ENCODE measurements around the gene SPATA13.

The SPATA13 gene

DNA sequence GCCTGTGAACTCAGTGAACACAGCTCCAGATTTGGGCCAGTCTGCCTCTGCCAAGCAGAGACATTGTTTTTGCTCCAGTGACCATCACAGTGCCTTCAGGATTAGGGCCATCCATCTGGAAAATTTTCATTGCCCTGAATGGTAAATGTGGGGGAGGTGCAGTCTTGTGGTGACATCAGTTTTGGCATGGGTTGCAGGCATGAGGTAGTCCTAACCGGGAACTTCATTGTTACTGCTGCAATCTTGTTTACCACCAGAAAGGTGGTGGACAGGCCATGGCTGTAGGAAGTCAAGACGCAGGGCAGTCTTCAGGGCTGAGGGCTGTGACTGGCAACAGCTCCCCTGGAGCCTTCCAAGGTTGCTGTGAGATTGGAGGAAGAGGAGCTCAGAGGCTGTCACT lies 55.2 kb downstream of the SPATA13 start (continued):
- no peak for TF ChIP-seq YY1 (tag by site-specific recombination; IDR thresholded peaks at IDR 0.05)
- no peak for TF ChIP-seq ZNF175 (tag by site-specific recombination; IDR thresholded peaks at IDR 0.05)
- TF ChIP-seq ZNF37A (tag by site-specific recombination; IDR thresholded peaks at IDR 0.05): no peak
- no peak for TF ChIP-seq ZNF433 (tag by site-specific recombination; IDR thresholded peaks at IDR 0.05; ENCODE audit: low read depth)
- no peak for TF ChIP-seq ZNF133 (tag by site-specific recombination; IDR thresholded peaks at IDR 0.05)
- TF ChIP-seq, protein P1, sequence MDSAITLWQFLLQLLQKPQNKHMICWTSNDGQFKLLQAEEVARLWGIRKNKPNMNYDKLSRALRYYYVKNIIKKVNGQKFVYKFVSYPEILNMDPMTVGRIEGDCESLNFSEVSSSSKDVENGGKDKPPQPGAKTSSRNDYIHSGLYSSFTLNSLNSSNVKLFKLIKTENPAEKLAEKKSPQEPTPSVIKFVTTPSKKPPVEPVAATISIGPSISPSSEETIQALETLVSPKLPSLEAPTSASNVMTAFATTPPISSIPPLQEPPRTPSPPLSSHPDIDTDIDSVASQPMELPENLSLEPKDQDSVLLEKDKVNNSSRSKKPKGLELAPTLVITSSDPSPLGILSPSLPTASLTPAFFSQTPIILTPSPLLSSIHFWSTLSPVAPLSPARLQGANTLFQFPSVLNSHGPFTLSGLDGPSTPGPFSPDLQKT (IDR thresholded peaks at IDR 0.05; ENCODE audit: borderline replicate concordance, low read depth, low read length): no peak
- TF ChIP-seq ZNF221 (tag by site-specific recombination; IDR thresholded peaks at IDR 0.05; ENCODE audit: borderline replicate concordance): no peak
- TF ChIP-seq ZNF169 (tag by site-specific recombination; IDR thresholded peaks at IDR 0.05): no peak
- peak; percentile 76 for TF ChIP-seq ZNF600 (tag by site-specific recombination; IDR thresholded peaks at IDR 0.05)
- no peak for TF ChIP-seq ZNF211 (tag by site-specific recombination; IDR thresholded peaks at IDR 0.05; ENCODE audit: low read depth)
- TF ChIP-seq ZNF555 (tag by site-specific recombination; conservative IDR thresholded peaks at IDR 0.05): no peak
- no peak for TF ChIP-seq ZNF174 (tag by site-specific recombination; IDR thresholded peaks at IDR 0.05)
- TF ChIP-seq GLI2 (tag by site-specific recombination; IDR thresholded peaks at IDR 0.05; ENCODE audit: borderline replicate concordance, low read depth): no peak
- no peak for TF ChIP-seq ZNF112 (tag by site-specific recombination; IDR thresholded peaks at IDR 0.05)
- no peak for TF ChIP-seq ZNF248 (tag by site-specific recombination; IDR thresholded peaks at IDR 0.05)
- peak; percentile 45; the same call in 1 of the 2 replicates for TF ChIP-seq ZBTB17 (tag by site-specific recombination; IDR thresholded peaks at IDR 0.05)
- no peak for TF ChIP-seq ZNF48 (tag by site-specific recombination; IDR thresholded peaks at IDR 0.05)
- no peak for TF ChIP-seq ZNF777 (tag by site-specific recombination; IDR thresholded peaks at IDR 0.05; ENCODE audit: borderline replicate concordance)
- 0 out of 2 replicates have a peak, but pooled peaks have one; percentile 45 for TF ChIP-seq ZNF2 (tag by site-specific recombination; IDR thresholded peaks at IDR 0.05)
- TF ChIP-seq, protein P2, sequence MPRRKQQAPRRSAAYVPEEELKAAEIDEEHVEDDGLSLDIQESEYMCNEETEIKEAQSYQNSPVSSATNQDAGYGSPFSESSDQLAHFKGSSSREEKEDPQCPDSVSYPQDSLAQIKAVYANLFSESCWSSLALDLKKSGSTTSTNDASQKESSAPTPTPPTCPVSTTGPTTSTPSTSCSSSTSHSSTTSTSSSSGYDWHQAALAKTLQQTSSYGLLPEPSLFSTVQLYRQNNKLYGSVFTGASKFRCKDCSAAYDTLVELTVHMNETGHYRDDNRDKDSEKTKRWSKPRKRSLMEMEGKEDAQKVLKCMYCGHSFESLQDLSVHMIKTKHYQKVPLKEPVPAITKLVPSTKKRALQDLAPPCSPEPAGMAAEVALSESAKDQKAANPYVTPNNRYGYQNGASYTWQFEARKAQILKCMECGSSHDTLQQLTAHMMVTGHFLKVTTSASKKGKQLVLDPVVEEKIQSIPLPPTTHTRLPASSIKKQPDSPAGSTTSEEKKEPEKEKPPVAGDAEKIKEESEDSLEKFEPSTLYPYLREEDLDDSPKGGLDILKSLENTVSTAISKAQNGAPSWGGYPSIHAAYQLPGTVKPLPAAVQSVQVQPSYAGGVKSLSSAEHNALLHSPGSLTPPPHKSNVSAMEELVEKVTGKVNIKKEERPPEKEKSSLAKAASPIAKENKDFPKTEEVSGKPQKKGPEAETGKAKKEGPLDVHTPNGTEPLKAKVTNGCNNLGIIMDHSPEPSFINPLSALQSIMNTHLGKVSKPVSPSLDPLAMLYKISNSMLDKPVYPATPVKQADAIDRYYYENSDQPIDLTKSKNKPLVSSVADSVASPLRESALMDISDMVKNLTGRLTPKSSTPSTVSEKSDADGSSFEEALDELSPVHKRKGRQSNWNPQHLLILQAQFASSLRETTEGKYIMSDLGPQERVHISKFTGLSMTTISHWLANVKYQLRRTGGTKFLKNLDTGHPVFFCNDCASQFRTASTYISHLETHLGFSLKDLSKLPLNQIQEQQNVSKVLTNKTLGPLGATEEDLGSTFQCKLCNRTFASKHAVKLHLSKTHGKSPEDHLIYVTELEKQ (tag by site-specific recombination; IDR thresholded peaks at IDR 0.05; ENCODE audit: borderline replicate concordance): no peak; the same call in 1 of the 2 replicates
- TF ChIP-seq ZNF449 (tag by site-specific recombination; IDR thresholded peaks at IDR 0.05): no peak
- TF ChIP-seq, protein P3, sequence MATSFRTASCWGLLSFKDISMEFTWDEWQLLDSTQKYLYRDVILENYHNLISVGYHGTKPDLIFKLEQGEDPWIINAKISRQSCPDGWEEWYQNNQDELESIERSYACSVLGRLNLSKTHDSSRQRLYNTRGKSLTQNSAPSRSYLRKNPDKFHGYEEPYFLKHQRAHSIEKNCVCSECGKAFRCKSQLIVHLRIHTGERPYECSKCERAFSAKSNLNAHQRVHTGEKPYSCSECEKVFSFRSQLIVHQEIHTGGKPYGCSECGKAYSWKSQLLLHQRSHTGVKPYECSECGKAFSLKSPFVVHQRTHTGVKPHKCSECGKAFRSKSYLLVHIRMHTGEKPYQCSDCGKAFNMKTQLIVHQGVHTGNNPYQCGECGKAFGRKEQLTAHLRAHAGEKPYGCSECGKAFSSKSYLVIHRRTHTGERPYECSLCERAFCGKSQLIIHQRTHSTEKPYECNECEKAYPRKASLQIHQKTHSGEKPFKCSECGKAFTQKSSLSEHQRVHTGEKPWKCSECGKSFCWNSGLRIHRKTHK (tag by site-specific recombination; IDR thresholded peaks at IDR 0.05): no peak
- no peak for TF ChIP-seq GLI4 (tag by site-specific recombination; IDR thresholded peaks at IDR 0.05)
- no peak for TF ChIP-seq ZNF544 (tag by site-specific recombination; IDR thresholded peaks at IDR 0.05)
- TF ChIP-seq, protein P4, sequence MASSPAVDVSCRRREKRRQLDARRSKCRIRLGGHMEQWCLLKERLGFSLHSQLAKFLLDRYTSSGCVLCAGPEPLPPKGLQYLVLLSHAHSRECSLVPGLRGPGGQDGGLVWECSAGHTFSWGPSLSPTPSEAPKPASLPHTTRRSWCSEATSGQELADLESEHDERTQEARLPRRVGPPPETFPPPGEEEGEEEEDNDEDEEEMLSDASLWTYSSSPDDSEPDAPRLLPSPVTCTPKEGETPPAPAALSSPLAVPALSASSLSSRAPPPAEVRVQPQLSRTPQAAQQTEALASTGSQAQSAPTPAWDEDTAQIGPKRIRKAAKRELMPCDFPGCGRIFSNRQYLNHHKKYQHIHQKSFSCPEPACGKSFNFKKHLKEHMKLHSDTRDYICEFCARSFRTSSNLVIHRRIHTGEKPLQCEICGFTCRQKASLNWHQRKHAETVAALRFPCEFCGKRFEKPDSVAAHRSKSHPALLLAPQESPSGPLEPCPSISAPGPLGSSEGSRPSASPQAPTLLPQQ (tag by site-specific recombination; IDR thresholded peaks at IDR 0.05): 0 out of 2 replicates have a peak, but pooled peaks have one; percentile 51
- no peak for TF ChIP-seq ZNF362 (tag by site-specific recombination; IDR thresholded peaks at IDR 0.05)
- TF ChIP-seq ZNF335 (tag by site-specific recombination; conservative IDR thresholded peaks at IDR 0.05): no peak; the same call in 1 of the 2 replicates
- TF ChIP-seq ZSCAN5A (tag by site-specific recombination; IDR thresholded peaks at IDR 0.05): no peak
- no peak for TF ChIP-seq ZNF654 (tag by site-specific recombination; IDR thresholded peaks at IDR 0.05; ENCODE audit: low read depth)
- TF ChIP-seq ZBTB20 (tag by site-specific recombination; IDR thresholded peaks at IDR 0.05): no peak

Measured in HEK293 (cell line).